ENCODE data around the gene IL1RAPL1.

DNA sequence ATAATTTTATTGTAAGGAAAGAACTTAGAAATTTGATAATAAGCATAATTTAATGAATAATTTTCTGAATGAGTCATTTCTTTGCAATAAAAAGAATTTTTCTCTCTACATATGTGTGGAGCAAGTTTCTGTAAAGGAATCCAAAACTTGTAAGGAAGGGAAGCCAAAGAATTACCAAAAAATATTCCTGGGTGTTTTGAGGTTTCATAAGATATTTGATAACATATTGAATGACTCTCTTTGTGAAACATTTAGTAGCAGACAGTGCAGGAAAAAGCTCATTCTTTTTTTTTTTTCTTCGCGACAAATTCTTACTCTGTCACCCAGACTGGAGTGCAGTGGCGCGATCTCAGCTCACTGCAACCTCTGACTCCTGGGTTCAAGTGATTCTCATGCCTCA lies 1159.1 kb downstream of the IL1RAPL1 start:
- TF ChIP-seq, protein P1, sequence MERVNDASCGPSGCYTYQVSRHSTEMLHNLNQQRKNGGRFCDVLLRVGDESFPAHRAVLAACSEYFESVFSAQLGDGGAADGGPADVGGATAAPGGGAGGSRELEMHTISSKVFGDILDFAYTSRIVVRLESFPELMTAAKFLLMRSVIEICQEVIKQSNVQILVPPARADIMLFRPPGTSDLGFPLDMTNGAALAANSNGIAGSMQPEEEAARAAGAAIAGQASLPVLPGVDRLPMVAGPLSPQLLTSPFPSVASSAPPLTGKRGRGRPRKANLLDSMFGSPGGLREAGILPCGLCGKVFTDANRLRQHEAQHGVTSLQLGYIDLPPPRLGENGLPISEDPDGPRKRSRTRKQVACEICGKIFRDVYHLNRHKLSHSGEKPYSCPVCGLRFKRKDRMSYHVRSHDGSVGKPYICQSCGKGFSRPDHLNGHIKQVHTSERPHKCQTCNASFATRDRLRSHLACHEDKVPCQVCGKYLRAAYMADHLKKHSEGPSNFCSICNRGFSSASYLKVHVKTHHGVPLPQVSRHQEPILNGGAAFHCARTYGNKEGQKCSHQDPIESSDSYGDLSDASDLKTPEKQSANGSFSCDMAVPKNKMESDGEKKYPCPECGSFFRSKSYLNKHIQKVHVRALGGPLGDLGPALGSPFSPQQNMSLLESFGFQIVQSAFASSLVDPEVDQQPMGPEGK (CRISPR knock-in tag; IDR thresholded peaks at IDR 0.05; ENCODE audit: borderline replicate concordance), result no peak
- TF ChIP-seq ESRRG (CRISPR knock-in tag; IDR thresholded peaks at IDR 0.05) (no peak), ZNF565 (CRISPR knock-in tag; conservative IDR thresholded peaks at IDR 0.05; ENCODE audit: low read depth) (no peak), ZFP3 (CRISPR knock-in tag; IDR thresholded peaks at IDR 0.05) (no peak), ZNF70 (CRISPR knock-in tag; IDR thresholded peaks at IDR 0.05) (no peak), SNAI2 (CRISPR knock-in tag; IDR thresholded peaks at IDR 0.05) (no peak), OSR1 (CRISPR knock-in tag; IDR thresholded peaks at IDR 0.05) (no peak)
- TF ChIP-seq, protein P2, sequence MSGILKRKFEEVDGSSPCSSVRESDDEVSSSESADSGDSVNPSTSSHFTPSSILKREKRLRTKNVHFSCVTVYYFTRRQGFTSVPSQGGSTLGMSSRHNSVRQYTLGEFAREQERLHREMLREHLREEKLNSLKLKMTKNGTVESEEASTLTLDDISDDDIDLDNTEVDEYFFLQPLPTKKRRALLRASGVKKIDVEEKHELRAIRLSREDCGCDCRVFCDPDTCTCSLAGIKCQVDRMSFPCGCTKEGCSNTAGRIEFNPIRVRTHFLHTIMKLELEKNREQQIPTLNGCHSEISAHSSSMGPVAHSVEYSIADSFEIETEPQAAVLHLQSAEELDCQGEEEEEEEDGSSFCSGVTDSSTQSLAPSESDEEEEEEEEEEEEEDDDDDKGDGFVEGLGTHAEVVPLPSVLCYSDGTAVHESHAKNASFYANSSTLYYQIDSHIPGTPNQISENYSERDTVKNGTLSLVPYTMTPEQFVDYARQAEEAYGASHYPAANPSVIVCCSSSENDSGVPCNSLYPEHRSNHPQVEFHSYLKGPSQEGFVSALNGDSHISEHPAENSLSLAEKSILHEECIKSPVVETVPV (CRISPR knock-in tag; IDR thresholded peaks at IDR 0.05), result no peak

Data from SK-N-SH treated with all-trans-retinoic acid at 6 μM for 48 hours (cell line).